Right atrium auricular region (tissue), 2 donors: ENCODE measurements around the gene FIZ1. TPM values are rescaled to one million over a fixed set of nuclear protein-coding genes. Genes with fewer than 3 reads are reported as not detected.

Source experiments
- DNase-seq: peaks from one replicate; pipeline ENCODE4 v3.0.0-alpha.2; 2019; ENCODE audit warnings: low spot score
- H3K27ac ChIP-seq, 2 donors: fragments of 200-600 bp; sonication (generic); 1 replicate in 1 of 2; 2 replicates in 1 of 2; pipeline ENCODE4 v1.5.1; 2016 to 2019
- H3K27me3 ChIP-seq, 2 donors: fragments of 200-600 bp; sonication (generic); one replicate each; pipeline versions ENCODE4 v1.5.1 to v1.6.0; 2017 to 2019
- H3K36me3 ChIP-seq: fragments of 200-600 bp; sonication (generic); one replicate; pipeline ENCODE4 v1.5.1; 2016
- H3K4me1 ChIP-seq, 2 donors: fragments of 200-600 bp; sonication (generic); one replicate each; pipeline versions ENCODE4 v1.5.1 to v1.6.0; 2017 to 2019
- H3K4me3 ChIP-seq, 2 donors: fragments of 200-600 bp; sonication (generic); 1 replicate in 1 of 2; 2 replicates in 1 of 2; pipeline ENCODE4 v1.5.1; 2017 to 2019; ENCODE audit warnings: mild to moderate bottlenecking in 1 of 2, moderate library complexity in 1 of 2
- H3K9me3 ChIP-seq, 2 donors: fragments of 200-600 bp; sonication (generic); one replicate each; pipeline ENCODE4 v1.5.1; 2019
- total RNA-seq, 2 donors: library from RNA; depleted of rRNA; stranded (reverse); fragments of >200 nt; gene quantifications; one replicate each; pipeline ENCODE4 v1.1.0, GENCODE V29; 2016
- TF ChIP-seq, protein P1 (sequence below), 2 donors: fragments of 200-600 bp; sonication (generic); IDR thresholded peaks; one replicate each; pipeline ENCODE4 v1.5.1; 2019; ENCODE audit warnings: antibody characterized with exemption in 2 of 2

FIZ1 gene
- total RNA-seq, 2 donors from 2014 or later, result 9.2 to 12.2 TPM

DNA sequence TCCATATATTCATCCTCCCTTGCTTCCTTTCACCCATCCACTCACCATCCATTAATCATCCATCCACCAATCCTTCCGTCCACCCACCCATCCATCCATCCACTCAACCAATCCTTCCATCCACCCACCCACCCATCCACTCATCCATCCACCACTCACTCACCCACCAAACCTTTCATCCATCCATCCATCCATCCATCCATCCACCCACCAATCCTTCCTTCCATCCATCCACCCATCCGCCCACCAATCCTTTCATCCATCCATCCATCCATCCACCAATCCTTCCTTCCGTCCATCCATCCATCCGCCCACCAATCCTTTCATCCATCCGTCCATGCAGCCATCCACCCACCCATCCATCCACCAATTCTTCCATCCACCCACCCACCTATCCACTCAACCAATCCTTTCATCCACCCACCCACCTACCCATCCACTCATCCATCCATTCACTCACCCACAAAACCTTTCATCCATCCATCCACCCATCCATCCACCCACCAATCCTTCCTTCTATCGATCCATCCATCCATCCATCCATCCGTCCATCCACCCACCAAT is 56.9 kb downstream of the FIZ1 start:
- Histone ChIP-seq H3K36me3 (no peaks in the 10 kb centered on the region), H3K9me3 (no peaks in the 10 kb centered on the region), H3K27me3 (no peaks in the 10 kb centered on the region), H3K4me1 (peaks cover 0 to 20% of the 10 kb centered on the region in 2 donors), H3K27ac (no peak overlapping the region), H3K4me3 (no peak overlapping the region)
- TF ChIP-seq, protein P1, sequence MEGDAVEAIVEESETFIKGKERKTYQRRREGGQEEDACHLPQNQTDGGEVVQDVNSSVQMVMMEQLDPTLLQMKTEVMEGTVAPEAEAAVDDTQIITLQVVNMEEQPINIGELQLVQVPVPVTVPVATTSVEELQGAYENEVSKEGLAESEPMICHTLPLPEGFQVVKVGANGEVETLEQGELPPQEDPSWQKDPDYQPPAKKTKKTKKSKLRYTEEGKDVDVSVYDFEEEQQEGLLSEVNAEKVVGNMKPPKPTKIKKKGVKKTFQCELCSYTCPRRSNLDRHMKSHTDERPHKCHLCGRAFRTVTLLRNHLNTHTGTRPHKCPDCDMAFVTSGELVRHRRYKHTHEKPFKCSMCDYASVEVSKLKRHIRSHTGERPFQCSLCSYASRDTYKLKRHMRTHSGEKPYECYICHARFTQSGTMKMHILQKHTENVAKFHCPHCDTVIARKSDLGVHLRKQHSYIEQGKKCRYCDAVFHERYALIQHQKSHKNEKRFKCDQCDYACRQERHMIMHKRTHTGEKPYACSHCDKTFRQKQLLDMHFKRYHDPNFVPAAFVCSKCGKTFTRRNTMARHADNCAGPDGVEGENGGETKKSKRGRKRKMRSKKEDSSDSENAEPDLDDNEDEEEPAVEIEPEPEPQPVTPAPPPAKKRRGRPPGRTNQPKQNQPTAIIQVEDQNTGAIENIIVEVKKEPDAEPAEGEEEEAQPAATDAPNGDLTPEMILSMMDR (IDR thresholded peaks at IDR 0.05), result no peak
- no peak for DNase-seq

Other genes starting within 250 kb of the FIZ1 start
- gene COX6B2, start 244.8 kb downstream of the FIZ1 start, total RNA-seq, result not detected
- gene GARIN5B, start 236.3 kb downstream of the FIZ1 start, total RNA-seq, result not detected
- gene IL11, start 229.1 kb downstream of the FIZ1 start, total RNA-seq, result under 1 TPM in 1 of 2 donors, not detected in 1; 0.16 TPM
- gene TMEM190, start 222.7 kb downstream of the FIZ1 start, total RNA-seq, result not detected
- gene TMEM238, start 215.2 kb downstream of the FIZ1 start, total RNA-seq, result 1 to 10 TPM in 1 of 2 donors, not detected in 1; 1.2 TPM
- 100 to 1,000 TPM; 175 to 319 TPM for gene RPL28, start 213.6 kb downstream of the FIZ1 start, total RNA-seq
- 10 to 100 TPM; 19.1 to 22.0 TPM for gene UBE2S, start 191.7 kb downstream of the FIZ1 start, total RNA-seq
- not detected for gene SHISA7, start 156.2 kb downstream of the FIZ1 start, total RNA-seq
- 10 to 100 TPM; 87.0 to 92.2 TPM for gene ISOC2, start 137.9 kb downstream of the FIZ1 start, total RNA-seq
- not detected for gene C19orf85, start 134.8 kb downstream of the FIZ1 start, total RNA-seq
- gene ZNF628, start 122.9 kb downstream of the FIZ1 start, total RNA-seq, result 10 to 100 TPM in 1 of 2 donors, 1 to 10 TPM in 1; 5.6 to 13.2 TPM
- gene NAT14, start 114.3 kb downstream of the FIZ1 start, total RNA-seq, result 1 to 10 TPM; 2.3 to 7.0 TPM
- gene SSC5D, start 111.1 kb downstream of the FIZ1 start, total RNA-seq, result 1 to 10 TPM; 3.3 to 6.7 TPM
- 100 to 1,000 TPM; 111 to 172 TPM for gene SBK2, start 62.4 kb downstream of the FIZ1 start, total RNA-seq
- gene SBK3, start 54.0 kb downstream of the FIZ1 start, total RNA-seq, result 100 to 1,000 TPM in 1 of 2 donors, 10 to 100 TPM in 1; 97.5 to 103 TPM
- 1 to 10 TPM; 6.2 to 6.4 TPM for gene ZNF579, start 18.7 kb downstream of the FIZ1 start, total RNA-seq
- gene ZNF524, start 771 bp upstream of the FIZ1 start, total RNA-seq, result 10 to 100 TPM; 17.7 to 25.8 TPM
- 10 to 100 TPM; 11.2 to 11.4 TPM for gene ZNF865, start 6.1 kb upstream of the FIZ1 start, total RNA-seq
- gene ZNF784, start 25.0 kb upstream of the FIZ1 start, total RNA-seq, result 10 to 100 TPM in 1 of 2 donors, 1 to 10 TPM in 1; 7.8 to 10.6 TPM
- 10 to 100 TPM; 15.3 to 26.2 TPM for gene ZNF580, start 41.5 kb upstream of the FIZ1 start, total RNA-seq
- 1 to 10 TPM; 7.5 to 8.6 TPM for gene ZNF581, start 44.1 kb upstream of the FIZ1 start, total RNA-seq
- 10 to 100 TPM; 19.1 to 30.0 TPM for gene CCDC106, start 48.7 kb upstream of the FIZ1 start, total RNA-seq
- gene U2AF2, start 55.5 kb upstream of the FIZ1 start, total RNA-seq, result 10 to 100 TPM; 39.0 to 61.0 TPM
- gene EPN1, start 75.7 kb upstream of the FIZ1 start, total RNA-seq, result 100 to 1,000 TPM; 179 to 187 TPM
- gene NLRP9, start 138.9 kb upstream of the FIZ1 start, total RNA-seq, result not detected
- gene RFPL4A, start 159.6 kb upstream of the FIZ1 start, total RNA-seq, result not detected
- gene RFPL4AL1, start 169.6 kb upstream of the FIZ1 start, total RNA-seq, result not detected
- gene NLRP11, start 232.5 kb upstream of the FIZ1 start, total RNA-seq, result not detected
- not detected for gene NLRP4, start 237.0 kb upstream of the FIZ1 start, total RNA-seq